Fibroblast of the conjunctiva (primary cell): ENCODE measurements around the gene TMEM31.

ENCODE experiments used
- DNase-seq: peaks from one replicate; pipeline ENCODE4 v3.0.0-alpha.2; 2010; ENCODE audit warnings: low read depth

TMEM31 gene, protein sequence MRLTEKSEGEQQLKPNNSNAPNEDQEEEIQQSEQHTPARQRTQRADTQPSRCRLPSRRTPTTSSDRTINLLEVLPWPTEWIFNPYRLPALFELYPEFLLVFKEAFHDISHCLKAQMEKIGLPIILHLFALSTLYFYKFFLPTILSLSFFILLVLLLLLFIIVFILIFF

DNA sequence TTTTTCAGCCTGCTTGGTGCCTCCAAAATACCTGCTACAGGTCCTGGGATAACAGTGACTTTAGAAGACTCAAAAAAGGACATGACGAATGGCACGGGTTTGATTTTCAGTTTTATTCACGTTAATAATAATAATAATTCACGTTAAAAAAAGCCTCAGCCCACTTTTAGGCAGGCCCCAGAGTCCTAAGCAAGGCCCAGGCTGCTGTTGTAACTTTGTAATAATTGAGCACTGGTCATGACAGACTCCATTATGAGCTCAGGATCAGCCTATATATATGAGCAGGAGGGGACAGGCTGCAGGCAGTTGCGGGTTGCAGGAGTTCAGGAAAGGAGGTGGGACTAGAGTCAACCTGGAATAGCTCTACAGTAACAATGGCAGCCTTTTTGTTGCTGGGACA lies at the start of gene TMEM31:
Gene TMEM31 (plus strand): TSS at position 301 of the 400 bp plus-strand sequence. CDS start 1,350 bp downstream, outside the sequence.
- no peak for DNase-seq

DNA sequence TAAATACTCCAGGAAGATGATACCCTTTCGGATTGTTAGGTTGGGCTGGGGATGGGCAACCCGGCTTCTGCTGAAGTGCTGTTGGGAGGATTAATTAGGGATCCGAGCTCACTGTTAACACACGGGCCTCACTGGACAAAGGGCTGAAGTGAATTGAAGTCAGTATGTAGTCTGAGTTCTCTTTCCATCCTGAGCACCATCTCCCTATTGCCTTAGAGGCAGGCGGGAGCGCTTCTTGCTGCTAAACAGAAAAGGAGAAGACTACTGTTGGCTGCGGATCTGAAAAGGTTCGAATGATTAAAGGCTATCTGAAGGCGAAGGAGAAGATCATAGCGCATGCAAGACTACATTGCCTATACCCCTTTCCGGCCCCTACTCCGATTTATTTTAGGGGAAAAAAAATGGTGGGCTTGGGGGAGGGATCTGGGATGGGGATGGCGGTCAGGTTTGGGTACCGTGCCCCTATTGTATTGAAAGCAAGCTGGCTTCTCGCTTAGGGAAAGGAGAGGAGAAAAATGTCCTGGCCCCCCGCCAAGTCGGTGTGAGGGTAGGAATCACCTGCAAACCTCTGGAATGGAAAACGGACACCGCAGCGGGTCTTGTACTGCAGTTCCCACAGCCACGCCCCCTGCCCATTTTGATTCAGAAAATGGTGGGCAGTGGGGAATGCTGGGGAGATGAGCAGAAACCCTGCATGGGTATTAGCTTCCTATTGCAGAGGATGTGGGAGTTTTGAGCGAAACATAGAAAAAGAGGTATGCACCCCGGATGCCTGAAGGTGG lies 46.5 kb upstream of the TMEM31 start:
- no peak for DNase-seq

DNA sequence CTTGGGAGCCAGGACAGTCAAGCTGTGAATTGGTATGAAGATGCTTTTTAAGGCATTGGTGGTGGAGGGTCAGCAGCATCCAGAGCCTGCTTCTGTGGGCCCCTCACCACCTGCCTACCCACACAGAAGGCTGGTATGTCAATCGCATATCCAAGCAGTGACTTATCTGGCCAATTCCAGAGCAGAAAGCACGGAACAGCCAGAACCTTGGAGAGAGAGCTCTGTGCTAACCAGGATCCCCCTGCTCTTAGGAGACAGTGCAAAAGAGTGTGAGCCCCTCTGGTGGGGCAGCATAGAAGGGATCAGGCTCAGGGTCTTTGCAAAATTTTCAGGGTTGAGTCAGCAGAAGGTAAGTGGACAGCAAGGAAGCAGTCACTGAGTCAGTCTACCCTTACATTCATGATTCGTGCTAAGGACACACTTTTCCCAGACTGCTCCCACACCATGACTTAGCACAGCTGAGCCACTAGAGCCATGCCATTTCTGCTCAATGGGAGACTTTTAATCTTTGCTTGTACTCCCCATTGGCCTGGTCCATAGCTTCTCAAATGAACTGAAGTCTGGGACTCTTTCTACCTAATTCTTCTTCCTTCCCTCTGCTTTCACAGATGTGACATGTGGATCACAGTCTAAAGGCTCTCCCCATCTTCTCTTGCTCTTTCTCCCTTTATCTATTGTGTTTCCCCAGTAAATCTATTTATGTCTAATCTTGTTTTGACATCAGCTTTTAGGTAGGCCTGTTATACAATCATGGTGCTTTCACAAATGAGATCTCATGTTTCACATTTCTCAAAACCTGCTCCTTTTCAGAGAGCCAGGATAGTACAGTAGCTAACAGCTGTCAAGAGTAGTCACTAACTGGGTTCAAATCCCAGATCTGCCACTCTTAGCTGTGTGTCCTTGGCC lies 44.3 kb upstream of the TMEM31 start:
- no peak for DNase-seq

DNA sequence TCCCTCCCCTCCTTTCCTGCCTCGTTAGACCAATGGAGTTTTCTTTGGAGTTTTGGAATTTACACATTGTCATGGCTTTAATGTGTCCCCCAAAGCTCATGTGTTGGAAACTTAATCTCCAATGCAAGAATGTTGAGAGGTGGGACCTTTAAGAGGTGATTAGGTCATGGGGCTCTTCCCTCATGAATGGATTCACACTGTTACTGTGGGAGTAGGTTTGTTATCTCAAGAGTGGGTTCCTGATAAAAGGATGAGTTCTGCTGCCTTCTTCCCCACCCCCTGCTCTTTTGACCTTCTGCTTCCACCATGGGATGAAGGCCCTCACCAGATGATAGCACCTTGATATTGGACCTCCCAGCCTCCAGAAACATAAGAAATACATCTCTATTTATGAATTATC lies 41.0 kb upstream of the TMEM31 start:
- DNase-seq = no peak

DNA sequence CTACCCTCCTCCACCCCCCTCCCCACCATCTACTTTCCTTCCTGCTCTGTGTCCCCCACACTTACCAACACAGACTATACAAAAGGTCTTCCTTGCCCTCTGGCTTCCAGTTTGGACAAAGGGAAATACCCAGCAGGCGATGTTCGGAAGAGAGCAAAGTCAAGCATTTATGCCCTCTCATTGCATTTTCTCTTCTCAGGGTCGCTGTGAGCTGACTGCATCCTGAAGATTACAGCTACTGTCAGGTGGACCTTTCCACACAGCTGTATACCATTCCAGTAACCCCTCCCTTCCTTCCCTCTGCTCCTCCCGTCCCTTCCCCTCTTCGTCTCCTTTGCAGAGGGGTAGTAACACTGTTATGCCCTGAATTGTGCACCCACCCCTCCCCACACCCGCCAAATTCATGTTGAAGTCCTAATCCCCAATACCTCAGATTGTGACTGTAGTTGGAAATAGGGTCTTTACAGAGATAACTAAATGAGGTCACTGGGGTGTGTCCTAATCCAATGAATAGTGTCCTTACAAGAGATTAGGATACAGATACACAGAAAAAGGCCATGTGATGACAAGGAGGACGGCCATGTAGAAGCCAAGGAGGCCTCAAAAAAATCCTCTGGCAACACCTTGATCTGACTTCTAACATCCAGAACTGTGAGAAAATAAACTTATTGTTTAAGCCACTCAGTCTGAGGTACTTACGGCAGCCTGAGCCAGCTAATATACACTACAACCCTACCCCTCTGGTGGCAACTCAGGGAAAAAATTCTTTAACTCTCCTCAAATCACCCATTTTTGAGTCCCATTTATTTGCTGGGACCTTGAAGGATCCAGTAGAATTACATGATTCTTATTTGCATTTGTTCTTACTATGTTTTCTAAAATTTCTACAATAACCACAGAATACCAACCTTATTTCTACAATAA lies 35.9 kb upstream of the TMEM31 start:
- DNase-seq = no peak

DNA sequence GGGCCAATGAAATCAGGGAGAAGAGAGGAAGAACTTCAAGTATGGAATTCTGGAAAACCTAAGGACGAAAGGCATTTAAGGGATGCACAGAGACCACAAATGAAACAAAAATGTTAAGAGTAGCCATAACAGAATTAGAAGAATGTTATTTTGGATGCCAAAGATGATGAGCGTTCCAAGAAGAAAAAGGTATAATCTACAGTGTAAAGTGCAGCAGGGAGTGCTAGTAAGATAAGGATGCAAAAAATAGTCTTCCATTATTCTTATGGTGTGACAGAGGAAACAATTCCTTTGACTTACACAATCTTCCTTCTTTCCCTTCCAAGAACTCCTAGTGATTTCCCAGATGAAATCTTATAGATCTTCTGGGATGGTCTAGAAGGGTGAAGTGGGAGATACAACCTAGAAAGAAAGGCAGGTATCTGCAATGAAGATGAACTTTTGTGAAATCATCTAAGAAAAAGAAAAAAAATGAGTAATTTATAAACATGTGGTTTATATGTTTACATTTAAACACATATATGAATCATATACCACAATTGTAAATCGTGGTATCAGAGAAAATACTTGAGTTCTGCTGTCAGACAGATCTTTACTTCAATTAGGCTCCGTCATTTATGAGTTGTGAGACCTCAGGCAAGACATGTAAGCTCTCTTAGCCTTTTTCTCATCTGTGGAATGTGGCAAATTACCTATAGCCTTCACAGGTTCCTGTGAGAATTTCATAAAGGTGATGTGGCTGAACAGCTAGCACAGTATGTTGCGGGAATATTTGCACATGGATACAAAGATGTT lies 32.3 kb upstream of the TMEM31 start:
- DNase-seq = no peak

DNA sequence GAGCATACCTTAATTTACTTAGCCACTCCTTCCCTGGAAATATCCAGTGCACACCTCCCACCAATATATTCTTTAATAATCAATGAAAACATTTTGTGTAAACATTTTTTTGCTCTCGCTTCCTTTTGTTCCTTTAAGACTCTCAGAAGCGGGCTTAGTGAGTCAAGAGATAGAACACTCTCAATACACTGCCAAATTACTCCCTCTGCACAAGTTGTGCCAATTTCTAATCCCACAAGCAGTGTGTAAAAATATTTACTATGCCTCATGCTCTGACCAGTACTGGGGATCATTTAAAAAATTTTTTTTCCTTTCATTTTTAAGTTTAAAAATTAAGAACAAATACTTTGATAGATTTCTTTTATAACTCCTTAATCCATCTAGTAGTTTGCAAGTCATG lies 29.3 kb upstream of the TMEM31 start:
- DNase-seq = no peak

DNA sequence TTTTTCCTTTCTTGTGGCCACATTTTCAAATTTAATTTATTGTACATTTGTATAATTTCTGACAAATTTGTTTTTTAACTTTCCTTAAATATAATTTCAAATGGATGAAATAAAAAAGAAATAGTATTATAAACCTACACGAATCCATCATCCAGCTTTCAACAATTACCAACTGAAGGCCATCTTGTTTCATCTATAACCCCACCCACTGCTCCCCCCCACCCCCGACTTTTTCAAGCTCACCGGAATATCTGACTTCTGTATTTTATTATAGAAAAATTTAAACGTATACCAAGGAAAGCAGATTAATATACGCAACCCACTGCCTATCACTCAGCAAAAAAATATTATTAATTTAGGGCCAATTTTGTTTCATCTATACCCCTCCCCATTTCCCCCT lies 25.3 kb upstream of the TMEM31 start:
- DNase-seq = no peak

DNA sequence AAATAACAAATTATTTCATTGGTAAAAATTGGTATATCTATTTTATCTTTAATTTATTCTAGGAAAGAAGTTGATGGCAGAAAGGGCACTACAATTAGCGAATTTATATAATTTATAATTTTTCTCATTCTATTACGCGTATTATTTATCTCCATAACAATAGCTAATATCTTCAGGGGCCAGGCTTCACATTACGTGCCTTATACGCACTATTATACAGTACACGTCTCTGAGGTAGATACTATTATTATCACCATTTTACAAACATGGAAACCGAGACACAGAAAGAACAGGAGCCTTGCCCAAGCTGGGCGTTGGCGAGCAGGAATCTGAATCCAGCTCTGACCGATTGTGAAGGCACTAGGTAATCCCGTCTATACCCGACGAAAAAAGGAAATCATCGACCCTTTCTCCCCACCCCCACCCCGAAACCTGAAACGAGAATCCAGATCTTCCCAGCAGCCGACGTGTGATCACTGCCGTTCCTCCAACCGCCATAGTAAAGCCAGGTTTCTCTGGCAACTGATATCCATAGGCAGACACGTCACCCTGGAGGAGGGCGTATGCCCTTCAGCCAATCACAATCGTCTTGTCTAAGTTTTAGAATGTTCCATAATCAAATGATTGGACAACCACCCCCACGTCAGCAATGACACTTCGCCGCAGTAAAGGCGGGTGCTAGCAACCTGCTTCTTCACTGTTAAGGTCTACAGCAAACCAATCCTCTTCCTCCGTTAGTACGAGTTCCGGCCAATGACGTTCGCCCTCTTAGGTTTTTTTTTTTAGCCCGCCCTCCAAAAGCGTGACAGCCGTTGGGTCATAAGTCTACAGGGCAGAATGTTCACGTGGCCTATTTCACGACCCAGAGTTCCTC lies 24.3 kb upstream of the TMEM31 start, which contains the start of gene MORF4L2:
Gene MORF4L2 (minus strand): TSS at position 501 of the 874 bp plus-strand sequence. CDS start 9,672 bp downstream, outside the sequence.
- peak; percentile 99 for DNase-seq

DNA sequence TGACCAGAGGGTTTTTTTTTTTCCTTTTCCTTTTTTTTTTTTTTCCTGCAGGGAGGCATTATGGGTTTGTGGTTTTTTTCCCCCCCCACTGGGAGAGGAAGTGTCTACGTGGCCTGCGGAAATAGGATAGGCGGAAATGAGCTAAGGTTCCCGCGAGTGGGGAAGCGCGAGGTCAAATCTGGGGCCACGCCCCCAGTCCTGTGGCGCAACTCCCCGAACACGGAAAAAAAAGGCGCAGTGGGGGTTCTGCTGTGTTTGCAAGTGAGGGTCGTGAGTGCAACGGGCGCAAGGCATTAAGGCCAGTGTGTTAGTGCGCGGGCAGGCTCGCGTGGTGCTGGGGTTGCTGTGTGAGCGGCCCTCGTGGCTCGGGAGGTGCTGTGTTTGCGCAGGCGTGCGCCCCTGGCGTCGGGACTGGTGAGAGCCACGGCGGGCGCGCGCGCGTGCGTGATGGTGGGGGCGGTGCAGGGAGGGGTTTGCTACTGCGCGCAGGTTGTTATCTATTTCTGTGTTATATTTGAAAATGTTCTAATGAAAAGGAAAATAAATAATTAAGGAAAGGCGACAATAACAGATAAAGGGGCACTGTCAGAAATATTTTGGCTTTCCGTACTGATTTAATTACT lies 23.5 kb upstream of the TMEM31 start:
- DNase-seq = peak; percentile 55

DNA sequence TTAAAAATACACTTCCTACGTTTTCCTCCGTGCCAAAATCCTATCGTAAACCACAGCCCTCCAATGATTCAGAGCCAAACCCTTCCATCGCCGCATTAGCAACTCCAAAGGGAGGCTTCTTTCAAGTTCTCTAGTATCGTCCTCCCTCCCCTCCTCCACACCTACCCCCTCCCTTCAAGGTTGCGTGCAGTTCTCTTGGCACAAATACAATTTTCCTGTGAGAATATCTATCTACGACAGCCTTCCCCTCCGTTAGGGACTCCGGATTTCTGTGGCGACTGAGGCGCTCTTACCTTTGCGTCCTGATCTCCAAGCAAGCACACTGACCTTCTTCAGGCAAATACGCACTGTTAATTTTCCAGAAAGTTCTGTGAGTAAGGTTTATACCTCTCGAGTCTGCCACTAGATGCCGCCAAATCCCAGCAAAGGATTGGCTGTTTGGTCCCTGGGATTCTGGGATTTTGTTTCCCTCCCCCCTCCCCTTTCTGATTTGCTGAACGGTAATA lies 23.0 kb upstream of the TMEM31 start:
- peak; percentile 72 for DNase-seq

DNA sequence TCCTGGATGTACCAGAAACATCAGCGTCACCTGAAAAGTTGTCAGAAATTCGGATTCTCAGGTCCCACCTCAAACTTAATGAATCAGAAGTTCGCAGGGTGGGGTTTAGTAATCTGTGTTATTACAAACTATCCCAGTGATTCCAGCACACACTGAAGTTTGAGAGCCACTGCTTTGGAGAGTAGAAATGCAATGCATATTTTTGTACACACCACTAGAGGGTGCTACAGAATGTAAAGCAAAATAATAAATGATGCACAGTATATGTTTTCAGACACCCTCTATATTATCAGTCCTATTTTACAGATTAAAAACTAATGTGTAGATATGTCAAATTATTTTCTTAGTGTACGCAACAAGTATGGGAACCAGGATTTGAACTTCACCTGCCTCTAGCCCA lies 21.8 kb upstream of the TMEM31 start:
- no peak for DNase-seq

DNA sequence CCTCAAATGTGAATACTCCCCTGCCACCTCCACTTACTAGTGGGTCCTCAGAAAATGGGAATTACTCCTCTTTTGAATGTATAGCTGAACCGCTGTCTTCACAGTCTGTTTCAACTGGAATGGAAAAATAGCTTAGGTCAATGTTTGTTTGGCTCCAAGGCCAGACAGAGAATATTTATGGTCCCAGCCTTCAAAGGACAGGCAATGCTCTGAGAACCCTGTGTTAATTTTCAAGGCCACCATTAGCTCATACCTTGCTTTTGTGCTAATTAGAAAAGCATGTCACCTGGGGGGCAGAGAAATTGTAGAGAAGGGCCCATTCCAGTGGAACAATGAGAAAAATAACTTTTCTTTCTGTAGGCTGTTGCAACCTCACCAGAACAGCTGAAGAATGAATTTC lies 19.6 kb upstream of the TMEM31 start:
- DNase-seq = no peak

DNA sequence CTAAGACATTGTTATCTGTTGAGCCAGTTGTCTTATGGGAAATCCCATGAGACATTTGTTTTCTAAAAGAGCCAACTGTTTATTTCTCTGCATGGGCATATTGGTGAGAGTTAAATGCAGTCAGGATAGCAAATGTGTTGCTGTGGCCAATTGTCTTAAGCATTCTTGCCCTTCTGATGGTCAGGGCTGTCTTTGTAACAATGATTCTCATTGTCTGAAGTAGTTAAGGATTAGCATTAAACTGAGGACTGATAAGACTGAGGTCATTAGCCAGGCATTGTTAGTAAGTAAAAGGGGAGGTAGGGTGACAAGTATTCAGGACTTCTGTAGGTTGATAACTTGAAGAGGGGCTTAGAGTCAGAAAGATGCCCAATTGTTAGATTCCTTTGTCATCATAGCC lies 13.0 kb upstream of the TMEM31 start:
- no peak for DNase-seq

DNA sequence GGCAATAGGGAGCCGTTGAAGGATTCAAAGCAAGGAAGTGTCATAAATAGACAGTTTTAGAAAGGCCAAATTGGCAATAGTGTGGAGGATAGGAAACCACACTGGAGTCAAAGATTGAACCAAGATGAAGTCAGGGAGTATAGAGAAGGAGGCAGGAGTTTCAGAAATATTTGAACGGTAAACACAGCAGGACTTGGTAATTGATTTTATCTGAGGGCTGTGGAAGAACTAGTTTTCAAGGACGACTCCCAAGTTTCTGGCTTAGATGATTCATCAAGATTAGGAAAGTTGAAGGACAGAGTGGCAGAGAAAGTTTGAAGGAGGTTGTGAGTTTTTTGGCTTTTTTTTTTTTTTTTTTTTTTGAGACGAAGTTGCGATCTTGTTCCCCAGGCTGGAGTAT lies 11.5 kb upstream of the TMEM31 start:
- DNase-seq = no peak

DNA sequence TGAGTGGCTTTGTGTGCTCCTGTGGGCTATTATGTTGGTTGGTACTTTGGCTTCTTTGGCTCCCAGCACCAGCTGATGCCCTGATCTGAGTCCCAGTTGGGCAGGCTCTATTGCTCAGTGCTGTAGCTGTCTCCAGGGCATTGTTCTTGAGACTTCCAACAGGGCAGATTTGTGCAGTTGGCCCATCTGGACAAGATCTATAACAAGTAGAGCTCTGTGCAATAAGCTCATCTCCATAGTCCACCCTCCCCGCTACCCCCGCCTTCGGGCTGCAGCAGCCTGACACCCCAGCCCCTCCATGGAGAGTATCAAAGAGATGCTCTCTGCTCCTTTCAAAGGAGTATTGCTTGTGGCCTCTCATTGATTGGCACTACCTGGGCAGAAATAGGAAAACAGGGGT lies 5.8 kb upstream of the TMEM31 start:
- no peak for DNase-seq

DNA sequence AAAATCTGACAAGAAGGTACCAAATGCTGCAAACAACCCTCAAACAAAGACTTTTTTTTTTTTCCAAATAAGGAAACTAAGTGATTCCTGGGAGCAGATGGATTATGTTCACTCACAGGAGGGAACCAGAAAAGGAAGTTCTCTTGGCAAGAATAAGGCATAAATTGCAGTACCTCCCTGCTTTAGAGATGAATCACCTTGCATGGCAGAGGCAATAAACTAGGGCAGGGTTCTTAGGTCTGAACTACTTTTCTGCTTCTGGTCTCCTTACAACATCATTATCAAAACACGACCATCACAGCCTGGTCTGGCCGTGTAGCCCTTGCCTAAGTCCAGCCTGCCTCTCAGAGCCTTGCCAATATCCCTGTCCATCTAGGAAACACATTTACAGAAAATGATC lies 6.3 kb downstream of the TMEM31 start:
- DNase-seq = peak; percentile 74

DNA sequence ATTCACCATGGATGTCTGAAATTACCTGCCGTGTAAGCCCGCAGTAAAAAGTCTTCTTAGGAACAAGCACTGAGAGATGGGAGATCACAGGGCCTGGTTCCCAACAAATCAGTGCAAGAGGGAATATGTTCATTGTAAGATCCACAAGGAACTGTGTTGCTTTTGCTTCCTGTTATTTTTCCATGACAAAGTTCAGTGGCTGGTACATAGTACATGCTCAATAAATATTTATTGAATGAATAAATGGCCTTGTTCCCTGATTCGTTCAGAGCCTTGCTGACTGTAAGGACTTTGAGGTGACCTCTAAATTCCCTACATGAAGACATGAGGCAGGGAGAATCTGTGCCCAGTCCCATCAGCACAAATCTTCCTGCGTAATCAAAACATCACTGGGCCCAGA lies 7.4 kb downstream of the TMEM31 start:
- no peak for DNase-seq

DNA sequence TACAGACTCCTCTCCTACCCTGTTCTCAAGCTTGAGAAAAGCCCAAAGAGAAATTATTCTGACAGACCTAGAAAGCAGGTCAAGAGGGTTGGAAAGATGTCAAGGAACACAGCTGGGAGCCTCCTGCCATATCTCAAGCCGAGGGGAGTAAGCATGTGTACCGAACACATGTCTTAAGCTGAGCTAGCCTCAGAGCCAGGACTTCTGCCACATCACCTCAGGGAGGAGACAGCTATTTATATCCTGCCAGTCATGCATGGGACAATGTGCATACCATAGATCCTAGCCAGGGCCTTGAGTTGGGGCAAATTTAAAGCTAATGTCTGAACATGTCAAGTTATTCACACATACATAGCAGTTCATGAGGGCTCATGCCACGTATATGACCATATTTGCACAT lies 11.8 kb downstream of the TMEM31 start:
- peak; percentile 1 for DNase-seq
